Measurements from ENCODE around the gene TRIM14.

Gene TRIM14

GRCh38 chr9:98062161-98062560, 56.9 kb downstream of the TRIM14 start:
- TF ChIP-seq, protein P1, sequence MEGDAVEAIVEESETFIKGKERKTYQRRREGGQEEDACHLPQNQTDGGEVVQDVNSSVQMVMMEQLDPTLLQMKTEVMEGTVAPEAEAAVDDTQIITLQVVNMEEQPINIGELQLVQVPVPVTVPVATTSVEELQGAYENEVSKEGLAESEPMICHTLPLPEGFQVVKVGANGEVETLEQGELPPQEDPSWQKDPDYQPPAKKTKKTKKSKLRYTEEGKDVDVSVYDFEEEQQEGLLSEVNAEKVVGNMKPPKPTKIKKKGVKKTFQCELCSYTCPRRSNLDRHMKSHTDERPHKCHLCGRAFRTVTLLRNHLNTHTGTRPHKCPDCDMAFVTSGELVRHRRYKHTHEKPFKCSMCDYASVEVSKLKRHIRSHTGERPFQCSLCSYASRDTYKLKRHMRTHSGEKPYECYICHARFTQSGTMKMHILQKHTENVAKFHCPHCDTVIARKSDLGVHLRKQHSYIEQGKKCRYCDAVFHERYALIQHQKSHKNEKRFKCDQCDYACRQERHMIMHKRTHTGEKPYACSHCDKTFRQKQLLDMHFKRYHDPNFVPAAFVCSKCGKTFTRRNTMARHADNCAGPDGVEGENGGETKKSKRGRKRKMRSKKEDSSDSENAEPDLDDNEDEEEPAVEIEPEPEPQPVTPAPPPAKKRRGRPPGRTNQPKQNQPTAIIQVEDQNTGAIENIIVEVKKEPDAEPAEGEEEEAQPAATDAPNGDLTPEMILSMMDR (IDR thresholded peaks at IDR 0.05; ENCODE audit: control insufficient read depth, insufficient read depth, low read depth, low read length, missing control alignments): no peak
- DNase-seq (ENCODE audit: low read depth): no peak
- no peak overlapping the region for H3K4me3 ChIP-seq (ENCODE audit: control insufficient read depth, low read depth, low read length)

DNA sequence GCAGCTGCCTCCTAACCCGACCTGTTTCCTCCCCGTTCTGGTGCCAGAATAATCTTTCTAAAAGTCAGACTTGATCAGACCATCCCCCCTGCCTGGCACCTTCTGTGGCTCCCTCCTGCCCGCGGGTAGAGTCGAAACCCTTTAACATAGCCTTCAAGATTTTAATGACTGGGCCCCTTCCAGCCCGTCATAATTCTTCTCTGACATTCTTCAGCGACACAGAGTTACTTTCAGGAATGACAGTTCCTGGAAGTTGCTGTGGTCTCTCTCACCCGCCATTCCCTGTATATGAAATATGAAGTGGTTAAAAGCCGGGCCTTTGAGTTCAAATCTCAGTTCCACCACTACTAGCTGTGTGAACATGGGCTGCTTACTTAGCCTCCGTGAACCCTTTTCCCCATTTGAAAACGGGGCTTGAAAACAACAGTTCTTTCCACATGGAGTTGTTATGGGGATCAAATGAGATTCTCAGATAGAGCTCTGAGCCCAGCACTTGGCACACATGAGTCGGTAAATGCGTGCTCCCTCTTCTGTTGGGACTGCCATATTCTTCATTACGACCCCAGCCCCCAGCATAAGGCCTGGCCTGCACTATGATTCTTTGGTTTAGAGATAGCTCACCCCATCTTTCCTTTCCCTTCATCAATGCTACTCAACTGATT, 61.8 kb downstream of the TRIM14 start:
- peak overlapping the region; percentile 78 for H3K4me3 ChIP-seq (ENCODE audit: control insufficient read depth, low read depth, low read length)
- no peak for DNase-seq (ENCODE audit: low read depth)
- TF ChIP-seq, protein P1 (IDR thresholded peaks at IDR 0.05; ENCODE audit: control insufficient read depth, insufficient read depth, low read depth, low read length, missing control alignments): no peak

DNA sequence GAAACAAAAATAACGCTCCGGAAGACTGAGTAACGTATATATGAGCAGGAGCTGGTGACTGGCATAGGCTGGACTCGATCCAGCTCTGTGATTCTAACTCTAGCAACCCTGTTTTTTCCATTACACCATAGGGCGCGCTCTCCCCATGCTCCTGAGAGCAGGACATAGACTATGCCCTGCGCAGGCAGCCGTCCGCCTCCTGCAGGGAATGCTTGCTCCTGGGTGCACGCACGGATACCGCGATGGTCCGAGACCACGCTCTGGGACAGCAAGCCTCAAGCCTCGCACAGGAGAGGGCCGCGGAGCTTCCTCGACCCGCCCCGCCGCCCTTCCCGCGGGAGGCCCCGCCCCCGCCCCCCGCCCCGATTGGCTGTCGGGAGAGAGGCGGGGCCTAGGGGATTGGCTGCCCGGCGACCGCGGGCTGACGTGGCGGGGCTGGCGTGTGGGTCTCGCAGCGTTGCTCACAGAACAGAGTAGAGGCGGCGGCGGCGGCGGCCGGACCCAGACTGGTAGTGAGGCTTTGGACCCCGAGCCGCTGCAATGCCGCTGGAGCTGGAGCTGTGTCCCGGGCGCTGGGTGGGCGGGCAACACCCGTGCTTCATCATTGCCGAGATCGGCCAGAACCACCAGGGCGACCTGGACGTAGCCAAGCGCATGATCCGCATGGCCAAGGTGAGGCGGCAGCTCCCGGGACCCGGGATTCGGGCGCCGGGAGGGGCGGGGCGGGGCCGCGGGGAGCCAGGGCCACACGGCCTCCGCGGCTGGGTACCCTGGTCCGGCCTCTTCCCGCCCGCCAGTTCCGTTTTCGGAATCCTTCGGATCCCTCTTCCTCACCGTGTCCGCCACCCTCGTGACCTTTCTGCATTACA, 62.5 kb downstream of the TRIM14 start, which contains the start of gene NANS:
TSS of gene NANS (plus strand) at position 464 of the 869 bp plus-strand sequence. CDS start at position 541, 77 bp downstream.
- peak; percentile 79 for DNase-seq (ENCODE audit: low read depth)
- TF ChIP-seq, protein P1 (IDR thresholded peaks at IDR 0.05; ENCODE audit: control insufficient read depth, insufficient read depth, low read depth, low read length, missing control alignments): peak; percentile 10
- peak within 1 kb of the TSS; percentile 78 for H3K4me3 ChIP-seq (ENCODE audit: control insufficient read depth, low read depth, low read length)

GRCh38 chr9:98054376-98054951, 64.6 kb downstream of the TRIM14 start:
- TF ChIP-seq, protein P1 (IDR thresholded peaks at IDR 0.05; ENCODE audit: control insufficient read depth, insufficient read depth, low read depth, low read length, missing control alignments): no peak
- no peak overlapping the region for H3K4me3 ChIP-seq (ENCODE audit: control insufficient read depth, low read depth, low read length)
- no peak for DNase-seq (ENCODE audit: low read depth)

- no peak overlapping the region for H3K4me3 ChIP-seq (ENCODE audit: control insufficient read depth, low read depth, low read length)
- DNase-seq (ENCODE audit: low read depth): no peak
- TF ChIP-seq, protein P1 (IDR thresholded peaks at IDR 0.05; ENCODE audit: control insufficient read depth, insufficient read depth, low read depth, low read length, missing control alignments): no peak
Measured at GRCh38 chr9:98050351-98050750, 68.7 kb downstream of the TRIM14 start.

GRCh38 chr9:98049288-98050072, 69.5 kb downstream of the TRIM14 start:
- no peak overlapping the region for H3K4me3 ChIP-seq (ENCODE audit: control insufficient read depth, low read depth, low read length)
- no peak for DNase-seq (ENCODE audit: low read depth)
- TF ChIP-seq, protein P1 (IDR thresholded peaks at IDR 0.05; ENCODE audit: control insufficient read depth, insufficient read depth, low read depth, low read length, missing control alignments): no peak

Measured in AG09309 (cell line).